ENCODE results near the gene ALDH3B2.

The ALDH3B2 gene

DNA sequence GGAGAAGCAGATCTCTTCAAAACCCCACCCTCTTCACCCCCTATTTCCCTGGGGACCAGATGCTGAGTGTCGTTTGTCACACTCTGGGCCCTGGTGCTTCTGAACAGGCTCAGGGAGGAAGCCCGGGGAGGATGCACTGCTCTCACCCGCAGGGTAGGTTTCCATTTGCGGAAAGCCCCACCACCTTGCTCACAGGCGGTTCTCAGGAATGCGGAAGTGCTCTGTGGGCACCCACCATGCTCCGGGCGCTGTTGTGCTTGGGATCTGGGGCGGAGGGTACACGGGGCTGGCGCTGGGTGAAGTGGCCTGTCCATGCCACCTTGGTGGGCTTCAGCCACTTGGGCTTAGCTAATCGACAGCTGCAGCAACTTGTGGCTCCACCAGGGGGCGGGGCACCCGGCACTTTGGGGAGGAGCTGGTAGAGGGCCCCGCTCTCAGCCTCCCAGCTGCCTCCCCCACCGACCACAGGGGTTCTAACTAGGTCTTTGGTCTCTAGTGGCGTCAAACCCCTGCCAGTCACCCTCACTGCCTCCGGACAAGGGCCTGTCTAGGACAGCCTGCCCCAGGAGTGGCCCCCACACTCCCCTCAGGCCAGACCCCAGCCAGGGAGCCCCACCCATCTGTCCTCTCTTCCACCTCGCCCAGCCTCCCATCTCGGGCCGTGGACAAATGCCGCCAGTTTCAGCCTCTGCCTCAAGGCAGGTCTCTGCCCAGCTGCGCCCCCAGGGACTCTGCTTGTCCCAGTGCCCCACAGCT, 60.3 kb downstream of the ALDH3B2 start:
- peak; percentile 12 for DNase-seq

DNA sequence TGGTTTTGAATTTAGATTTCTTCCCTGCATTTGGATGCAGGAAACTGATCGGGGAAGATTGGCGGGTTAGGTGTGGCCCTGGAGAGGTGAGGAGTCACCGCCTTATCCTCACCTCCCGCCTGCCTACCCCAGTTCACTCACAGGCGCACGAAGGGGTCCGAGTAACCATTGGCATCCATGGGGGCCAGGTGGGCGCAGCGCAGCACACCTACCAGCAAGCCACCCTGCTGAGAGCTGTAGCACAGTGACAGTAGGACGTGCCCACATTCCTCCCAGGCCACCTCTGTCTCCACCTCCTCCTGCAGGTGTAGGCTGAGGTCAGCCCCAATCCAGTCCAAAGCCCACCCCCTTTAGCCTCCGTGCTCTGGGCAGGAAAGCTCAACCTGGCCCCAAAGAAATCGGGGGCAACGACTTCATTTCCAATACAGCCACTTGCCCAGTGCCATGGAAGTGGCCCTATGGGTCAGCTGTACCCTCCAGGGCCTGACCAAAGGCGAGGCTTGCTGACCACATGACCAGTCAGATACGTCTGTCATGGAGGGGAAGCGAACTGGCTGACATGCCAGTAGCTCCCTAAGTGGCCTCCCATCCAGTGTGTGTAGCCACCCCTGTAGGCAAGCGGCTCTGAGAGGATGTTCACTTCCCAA, 61.0 kb downstream of the ALDH3B2 start:
- DNase-seq: no peak

DNA sequence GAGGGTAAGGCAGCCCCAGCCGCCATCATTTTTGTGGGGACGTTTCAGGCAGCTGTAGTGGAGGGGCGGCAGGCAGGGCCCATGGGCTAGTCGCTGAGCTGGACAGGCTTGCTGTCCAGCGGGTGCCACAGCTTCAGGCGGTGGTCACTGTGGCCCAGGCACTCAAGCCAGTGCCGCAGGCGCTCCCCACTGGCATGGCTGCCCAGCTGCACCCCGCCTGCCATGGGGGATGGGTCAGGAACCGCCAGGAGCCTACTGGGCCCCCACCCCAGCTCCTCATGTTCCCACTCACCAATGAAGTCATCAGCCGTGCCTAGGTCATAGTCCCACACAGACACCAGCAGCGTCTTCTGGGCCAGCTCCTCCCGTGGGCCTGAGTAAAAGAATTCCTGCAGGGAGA, 61.7 kb downstream of the ALDH3B2 start:
- DNase-seq: no peak
